ENCODE results near the gene PROX1. TPM values are rescaled to one million over a fixed set of nuclear protein-coding genes. Genes with fewer than 3 reads are reported as not detected.
A peak's percentile ranks its signal among the peaks of the same experiment; 100 is the strongest.

The PROX1 gene
- total RNA-seq, 1 donor from 2014 or later, result 4.8 TPM

DNA sequence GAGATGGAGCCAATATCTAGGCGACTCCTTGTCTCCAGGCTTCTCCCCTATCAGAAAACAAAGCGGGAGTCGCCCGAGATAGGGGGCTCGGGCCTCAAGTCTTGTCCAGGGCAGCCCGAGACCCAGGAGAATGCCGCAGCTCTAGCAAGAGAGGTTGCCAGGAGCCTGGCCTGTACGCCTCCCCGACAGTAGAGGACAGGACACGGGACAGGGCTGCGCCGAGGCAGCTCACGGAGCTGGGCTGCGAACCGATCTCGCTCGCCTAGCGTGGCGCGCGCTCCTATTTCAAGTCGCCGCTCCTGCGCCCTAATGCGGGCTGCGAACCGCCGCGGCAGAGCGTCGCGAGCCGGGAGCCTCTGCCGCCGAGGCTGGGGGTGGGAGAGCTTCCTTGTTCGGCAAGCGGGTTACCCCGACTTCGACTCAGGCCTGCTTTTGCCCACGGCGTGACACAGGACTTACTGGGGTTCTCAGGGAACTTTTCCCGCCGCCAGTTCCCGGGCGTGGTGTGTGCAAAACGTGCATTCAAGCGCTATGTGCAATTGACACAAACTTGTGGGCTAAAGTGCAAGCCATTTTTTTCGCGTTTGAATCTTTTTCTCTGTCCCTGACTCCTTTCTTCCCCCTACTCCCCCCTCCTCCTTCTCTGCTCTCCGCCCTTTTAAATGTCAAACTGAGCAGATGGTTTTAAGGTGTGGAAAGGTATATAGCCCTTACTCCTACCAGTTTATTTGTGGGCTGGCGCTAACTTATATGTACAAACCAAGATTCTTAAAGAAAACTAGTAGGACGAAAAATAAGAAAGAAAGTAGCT is 2.4 kb upstream of the PROX1 start:
- Histone ChIP-seq H3K79me2 (ENCODE audit: insufficient read depth, low read length) (no peaks in the 10 kb centered on the region), H3K9me3 (ENCODE audit: insufficient read depth, low read depth, low read length) (no peaks in the 10 kb centered on the region), H3K36me3 (ENCODE audit: insufficient read depth, low read length) (no peaks in the 10 kb centered on the region), H3K27me3 (ENCODE audit: insufficient read depth, low read length) (peaks cover 65% of the 10 kb centered on the region), H3K4me1 (ENCODE audit: insufficient read depth, low read length) (peaks cover 18% of the 10 kb centered on the region), H3K4me2 (ENCODE audit: low read length) (peak overlapping the region; percentile 27), H3K27ac (ENCODE audit: low read depth, low read length) (no peak overlapping the region), H4K20me1 (ENCODE audit: insufficient read depth, low read length) (no peaks in the 10 kb centered on the region), H2AFZ (ENCODE audit: low read depth, low read length) (no peak overlapping the region), H3K9ac (ENCODE audit: low read length) (no peak overlapping the region), H3K4me3 (ENCODE audit: insufficient read depth, low read depth, low read length) (no peak overlapping the region)
- no peak for FAIRE-seq
- H3K9me3 Mint-ChIP-seq (ENCODE audit: unreplicated experiment), result peaks cover 5% of the 10 kb centered on the region
- no peak overlapping the region for H3K4me3 Mint-ChIP-seq (ENCODE audit: unreplicated experiment)
- H3K36me3 Mint-ChIP-seq (ENCODE audit: low read depth, unreplicated experiment), result no peaks in the 10 kb centered on the region
- no peak overlapping the region for H3K27ac Mint-ChIP-seq (ENCODE audit: unreplicated experiment)
- H3K4me1 Mint-ChIP-seq (ENCODE audit: low read depth, unreplicated experiment), result peaks cover 5% of the 10 kb centered on the region
- TF ChIP-seq CTCF (IDR thresholded peaks at IDR 0.05; ENCODE audit: insufficient read depth, low read depth, low read length) (no peak), EZH2 (IDR thresholded peaks at IDR 0.05; ENCODE audit: insufficient read depth, low read length) (peak; percentile 95)
- DNase-seq (ENCODE audit: low read depth), result no peak
- peaks cover 67% of the 10 kb centered on the region for H3K27me3 Mint-ChIP-seq (ENCODE audit: low read depth, unreplicated experiment)

DNA sequence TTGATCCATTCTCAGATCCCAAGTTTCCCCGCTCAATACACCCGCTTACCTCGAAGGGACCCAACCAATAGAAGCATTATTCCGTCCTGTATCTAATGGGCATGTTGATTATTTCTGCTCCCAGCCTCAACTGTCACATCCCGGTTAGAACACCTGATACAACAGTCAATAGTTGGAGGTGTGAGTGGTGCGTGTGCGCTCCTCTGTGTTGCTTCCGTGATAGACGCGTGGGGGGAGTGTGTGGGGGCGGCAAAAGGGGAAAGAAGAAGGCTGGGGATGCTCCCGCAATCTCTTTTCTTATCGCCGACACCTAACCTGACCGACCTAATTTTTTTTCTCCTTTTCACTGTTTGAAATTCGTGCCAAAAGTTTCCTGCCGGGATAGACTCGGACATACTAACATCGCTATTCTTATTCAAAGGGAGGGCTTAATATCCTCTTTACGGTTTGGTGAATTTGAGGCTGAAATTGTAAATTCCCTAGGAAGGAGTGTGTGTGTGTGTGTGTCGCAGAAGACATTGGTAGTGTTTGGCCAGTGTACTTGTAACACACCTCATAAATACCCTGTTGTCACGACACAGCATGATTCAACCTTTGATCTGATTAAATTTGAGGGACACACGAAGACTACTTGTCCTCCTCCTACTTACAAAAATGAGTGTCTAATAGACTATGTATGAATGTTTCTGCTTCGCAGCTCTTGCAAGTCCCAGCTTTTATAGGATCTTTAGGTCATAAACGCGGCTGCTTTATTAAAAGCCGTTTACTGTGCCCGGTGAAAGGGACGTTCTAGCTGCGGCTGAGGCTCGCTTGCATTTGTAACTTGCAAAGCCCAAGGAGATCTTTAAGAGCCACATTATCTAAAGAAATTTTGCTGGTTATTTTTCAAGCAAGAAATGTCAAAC is 1.5 kb upstream of the PROX1 start:
- Histone ChIP-seq H3K27me3 (ENCODE audit: insufficient read depth, low read length) (peaks cover 65% of the 10 kb centered on the region), H3K4me2 (ENCODE audit: low read length) (peak overlapping the region; percentile 95), H3K27ac (ENCODE audit: low read depth, low read length) (no peak overlapping the region), H3K4me3 (ENCODE audit: insufficient read depth, low read depth, low read length) (no peak overlapping the region), H3K4me1 (ENCODE audit: insufficient read depth, low read length) (peaks cover 18% of the 10 kb centered on the region), H3K79me2 (ENCODE audit: insufficient read depth, low read length) (no peaks in the 10 kb centered on the region), H3K36me3 (ENCODE audit: insufficient read depth, low read length) (no peaks in the 10 kb centered on the region), H2AFZ (ENCODE audit: low read depth, low read length) (no peak overlapping the region), H3K9me3 (ENCODE audit: insufficient read depth, low read depth, low read length) (no peaks in the 10 kb centered on the region), H4K20me1 (ENCODE audit: insufficient read depth, low read length) (no peaks in the 10 kb centered on the region), H3K9ac (ENCODE audit: low read length) (no peak overlapping the region)
- peak; percentile 44 for TF ChIP-seq EZH2 (IDR thresholded peaks at IDR 0.05; ENCODE audit: insufficient read depth, low read length)
- TF ChIP-seq CTCF (IDR thresholded peaks at IDR 0.05; ENCODE audit: insufficient read depth, low read depth, low read length), result no peak
- DNase-seq (ENCODE audit: low read depth), result no peak
- peaks cover 5% of the 10 kb centered on the region for H3K9me3 Mint-ChIP-seq (ENCODE audit: unreplicated experiment)
- H3K27me3 Mint-ChIP-seq (ENCODE audit: low read depth, unreplicated experiment), result peaks cover 65% of the 10 kb centered on the region
- H3K27ac Mint-ChIP-seq (ENCODE audit: unreplicated experiment), result no peak overlapping the region
- no peak overlapping the region for H3K4me3 Mint-ChIP-seq (ENCODE audit: unreplicated experiment)
- peaks cover 5% of the 10 kb centered on the region for H3K4me1 Mint-ChIP-seq (ENCODE audit: low read depth, unreplicated experiment)
- H3K36me3 Mint-ChIP-seq (ENCODE audit: low read depth, unreplicated experiment), result no peaks in the 10 kb centered on the region
- no peak for FAIRE-seq
